IPS DF 19.7 (cell line): ENCODE results near the gene CD83.

Source experiments
- DNase-seq: peaks from one replicate; pipeline ENCODE4 v3.0.0-alpha.2; 2013; ENCODE audit warnings: low read depth, low spot score

CD83 gene

GRCh38 chr6:14123386-14124111 lies 6.0 kb downstream of the CD83 start:
- no peak for DNase-seq

- DNase-seq, result no peak
Measured at GRCh38 chr6:14125346-14125745, 7.8 kb downstream of the CD83 start.

- no peak for DNase-seq
Measured at GRCh38 chr6:14126191-14126590, 8.6 kb downstream of the CD83 start.

- DNase-seq, result no peak
Measured at GRCh38 chr6:14127611-14128010, 10.0 kb downstream of the CD83 start.

- DNase-seq, result no peak
Measured at GRCh38 chr6:14128012-14128411, 10.4 kb downstream of the CD83 start.

GRCh38 chr6:14128746-14129145 lies 11.2 kb downstream of the CD83 start:
- DNase-seq, result no peak

GRCh38 chr6:14129575-14129974 lies 12.0 kb downstream of the CD83 start:
- DNase-seq, result peak; percentile 57

GRCh38 chr6:14130435-14131075 lies 13.0 kb downstream of the CD83 start:
- DNase-seq, result no peak

- no peak for DNase-seq
Measured at GRCh38 chr6:14131579-14131978, 14.0 kb downstream of the CD83 start.

- no peak for DNase-seq
Measured at GRCh38 chr6:14132244-14132920, 14.8 kb downstream of the CD83 start.

- DNase-seq, result no peak
Measured at GRCh38 chr6:14132921-14133275, 15.3 kb downstream of the CD83 start.

- DNase-seq, result no peak
Measured at GRCh38 chr6:14134211-14134910, 16.8 kb downstream of the CD83 start.

- DNase-seq, result no peak
Measured at GRCh38 chr6:14135893-14136539, 18.4 kb downstream of the CD83 start.

- DNase-seq, result no peak
Measured at GRCh38 chr6:14138701-14139215, 21.2 kb downstream of the CD83 start.

GRCh38 chr6:14141351-14142062 lies 23.9 kb downstream of the CD83 start:
- no peak for DNase-seq

- DNase-seq, result no peak
Measured at GRCh38 chr6:14142063-14142450, 24.5 kb downstream of the CD83 start.

- no peak for DNase-seq
Measured at GRCh38 chr6:14142511-14143223, 25.1 kb downstream of the CD83 start.

GRCh38 chr6:14143305-14143704 lies 25.7 kb downstream of the CD83 start:
- no peak for DNase-seq

- DNase-seq, result peak; percentile 73
Measured at GRCh38 chr6:14144678-14145113, 27.1 kb downstream of the CD83 start.

GRCh38 chr6:14146506-14147096 lies 29.0 kb downstream of the CD83 start:
- DNase-seq, result no peak
